ENCODE results near the gene CD40LG.

Gene CD40LG

DNA sequence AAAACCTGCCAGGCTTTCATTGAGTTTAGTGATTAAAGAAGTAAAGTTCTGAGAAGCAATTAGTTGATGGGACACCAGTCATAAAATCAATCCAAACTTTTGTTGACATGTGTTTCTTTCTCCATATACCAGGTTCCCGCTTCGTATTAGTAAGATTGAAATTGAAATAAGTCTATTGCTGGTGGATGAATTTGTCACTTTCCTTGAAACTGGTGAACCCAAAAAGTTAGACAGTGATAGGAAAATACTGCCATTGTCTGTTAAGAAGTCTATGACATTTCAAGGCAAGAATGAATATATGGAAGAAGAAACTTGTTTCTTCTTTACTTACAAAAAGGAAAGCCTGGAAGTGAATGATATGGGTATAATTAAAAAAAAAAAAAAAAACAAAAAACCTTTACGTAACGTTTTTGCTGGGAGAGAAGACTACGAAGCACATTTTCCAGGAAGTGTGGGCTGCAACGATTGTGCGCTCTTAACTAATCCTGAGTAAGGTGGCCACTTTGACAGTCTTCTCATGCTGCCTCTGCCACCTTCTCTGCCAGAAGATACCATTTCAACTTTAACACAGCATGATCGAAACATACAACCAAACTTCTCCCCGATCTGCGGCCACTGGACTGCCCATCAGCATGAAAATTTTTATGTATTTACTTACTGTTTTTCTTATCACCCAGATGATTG is at the start of gene CD40LG:
CD40LG (plus strand) TSS at position 482 of the 684 bp plus-strand sequence; CDS start at position 573, 91 bp downstream.
- DNase-seq (ENCODE audit: low read depth in 2 of 3, low spot score in 2 of 3) = no peak

DNA sequence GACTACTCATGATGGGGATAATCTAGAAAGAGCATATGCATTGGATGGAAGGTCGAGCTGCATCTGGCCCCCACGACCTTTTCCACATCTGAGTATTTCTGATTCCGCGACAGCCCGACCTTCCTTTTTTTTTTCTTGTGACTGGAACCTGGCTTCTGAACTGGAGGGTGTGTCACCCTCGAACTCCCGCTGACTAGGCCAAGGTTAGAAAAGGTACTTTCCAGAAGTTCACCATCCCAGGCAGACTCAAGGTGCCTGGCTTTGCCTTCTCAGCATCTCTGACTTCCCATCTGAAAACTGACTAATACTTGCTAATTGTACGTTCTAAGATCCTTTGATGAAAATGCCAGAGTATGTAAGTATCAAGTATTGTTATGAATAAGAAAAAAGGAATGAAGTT is 49.3 kb upstream of the CD40LG start:
- DNase-seq (ENCODE audit: low read depth in 2 of 3, low spot score in 2 of 3) = no peak

DNA sequence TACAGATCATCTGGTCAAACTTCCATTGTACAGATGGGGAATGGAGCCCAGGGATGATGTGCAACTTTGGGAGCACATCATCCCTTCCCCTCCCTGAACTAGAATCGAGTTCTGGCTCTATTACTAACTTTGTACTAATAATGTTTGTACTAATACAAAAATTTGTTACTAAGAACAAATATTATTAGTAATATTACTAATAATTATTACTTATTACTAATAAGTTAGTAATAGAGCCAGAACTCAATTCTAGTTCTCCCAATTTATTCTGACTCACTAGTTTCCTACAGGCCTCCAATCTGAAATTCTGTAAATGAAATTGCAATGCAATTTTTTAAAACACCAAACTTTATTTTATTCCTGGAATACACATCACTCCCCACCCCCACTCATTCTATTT is 47.9 kb upstream of the CD40LG start:
- DNase-seq (ENCODE audit: low read depth in 2 of 3, low spot score in 2 of 3) = no peak

DNA sequence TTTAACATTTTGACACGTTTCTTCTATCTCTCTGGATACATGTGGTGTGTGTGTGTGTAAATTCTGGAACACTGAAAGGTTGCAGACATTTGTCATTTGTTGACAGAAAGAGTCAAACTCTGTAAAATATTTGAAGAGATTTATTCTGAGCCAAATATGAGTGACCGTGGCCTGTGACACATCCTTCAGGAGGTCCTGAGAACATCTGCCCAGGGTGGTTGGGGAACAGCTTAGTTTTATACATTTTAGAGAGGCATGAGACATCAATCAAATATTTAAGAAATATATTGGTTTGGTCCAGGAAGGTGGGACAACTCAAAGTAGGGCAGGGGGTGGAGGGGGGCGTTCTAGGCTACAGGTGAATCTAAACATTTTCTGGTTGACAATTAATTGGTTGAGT is 40.7 kb upstream of the CD40LG start:
- no peak for DNase-seq (ENCODE audit: low read depth in 2 of 3, low spot score in 2 of 3)

DNA sequence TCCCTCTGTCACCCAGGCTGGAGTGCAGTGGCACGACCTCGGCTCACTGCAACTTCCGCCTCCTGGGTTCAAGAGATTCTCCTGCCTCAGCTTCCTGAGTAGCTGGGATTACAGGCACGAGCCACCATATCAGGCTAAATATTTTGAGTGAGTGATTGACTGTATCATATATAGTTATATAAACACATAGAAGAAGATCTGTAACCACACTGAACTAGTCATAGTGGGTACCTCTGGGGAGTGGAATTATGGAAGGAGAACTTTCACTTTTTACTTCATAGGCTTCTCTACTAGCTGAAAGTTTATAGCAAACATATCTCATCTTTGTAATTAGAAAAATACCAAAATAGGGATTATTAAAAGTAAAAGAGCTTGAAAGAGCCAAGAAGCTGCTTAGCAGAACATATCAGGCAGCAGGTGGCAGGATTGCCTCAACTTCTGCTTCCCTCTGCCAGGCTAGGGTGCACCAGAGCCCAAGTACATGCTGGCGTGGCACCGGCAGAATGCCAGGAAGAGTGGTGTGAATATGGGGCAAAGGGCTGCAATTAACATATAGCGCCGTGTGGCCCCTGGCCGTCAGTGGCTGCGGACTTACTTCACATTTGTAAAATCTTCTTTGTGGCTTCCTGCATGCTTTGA is 39.5 kb upstream of the CD40LG start:
- no peak for DNase-seq (ENCODE audit: low read depth in 2 of 3, low spot score in 2 of 3)

DNA sequence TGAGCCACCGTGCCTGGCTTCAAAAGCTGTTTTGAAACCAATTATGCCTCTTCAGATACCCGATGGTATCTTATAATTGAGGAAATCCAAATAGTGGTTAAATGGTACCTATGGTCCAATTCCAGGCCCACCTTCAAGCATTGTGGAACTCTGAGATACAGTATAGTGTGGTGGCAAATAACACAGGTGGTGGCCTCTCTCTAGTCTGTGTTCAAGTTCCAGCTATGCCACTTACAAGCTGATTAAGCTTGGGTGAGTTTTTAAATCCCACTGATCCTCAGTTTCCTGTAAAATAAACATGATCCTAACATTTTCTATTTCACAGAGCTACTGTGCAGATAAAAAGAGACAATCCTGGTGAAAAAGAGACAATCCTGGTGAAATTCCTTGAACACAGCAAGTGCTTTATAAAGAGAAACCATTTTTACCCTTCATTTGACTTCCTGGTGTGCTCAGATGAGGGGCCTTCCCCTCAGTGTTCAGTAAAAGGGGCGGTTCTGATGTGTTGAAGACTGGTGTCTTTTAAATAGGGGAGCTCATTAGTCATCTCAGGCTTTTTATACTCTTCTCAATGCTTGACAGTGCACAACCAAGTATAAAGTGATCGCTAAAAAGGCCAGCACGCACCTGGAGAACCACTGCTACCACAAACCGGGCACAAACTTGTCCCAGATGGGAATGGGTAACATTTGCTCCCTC is 30.8 kb upstream of the CD40LG start:
- no peak for DNase-seq (ENCODE audit: low read depth in 2 of 3, low spot score in 2 of 3)

DNA sequence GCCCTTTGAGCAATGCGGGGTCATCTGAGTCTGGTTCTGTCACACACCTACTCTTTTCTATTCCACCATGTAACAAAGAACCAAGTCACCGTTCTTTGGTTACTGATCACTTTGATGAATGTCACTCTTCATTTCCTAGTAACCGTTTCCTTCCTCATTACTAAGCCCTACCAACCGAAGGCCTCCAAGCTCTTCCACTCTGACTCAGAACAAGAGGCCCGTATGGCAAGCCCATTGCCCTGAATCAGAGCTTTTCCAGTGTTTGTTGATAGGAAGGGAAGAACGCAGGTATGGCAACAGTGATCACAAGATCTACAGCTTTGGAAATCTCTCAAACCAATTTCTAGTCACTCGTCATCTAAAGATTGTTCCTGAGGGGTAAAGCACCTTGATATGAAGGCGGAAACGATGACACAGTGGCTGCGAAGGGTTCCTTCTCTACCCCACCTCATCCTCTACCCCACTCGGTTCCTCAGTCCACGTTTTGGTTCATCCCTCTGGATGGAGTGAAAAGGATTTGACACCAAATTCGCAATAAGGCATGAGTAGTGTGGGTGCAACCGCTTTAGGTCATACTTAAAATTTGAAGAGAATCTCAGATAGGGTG is 28.0 kb upstream of the CD40LG start:
- DNase-seq (ENCODE audit: low read depth in 2 of 3, low spot score in 2 of 3) = no peak

DNA sequence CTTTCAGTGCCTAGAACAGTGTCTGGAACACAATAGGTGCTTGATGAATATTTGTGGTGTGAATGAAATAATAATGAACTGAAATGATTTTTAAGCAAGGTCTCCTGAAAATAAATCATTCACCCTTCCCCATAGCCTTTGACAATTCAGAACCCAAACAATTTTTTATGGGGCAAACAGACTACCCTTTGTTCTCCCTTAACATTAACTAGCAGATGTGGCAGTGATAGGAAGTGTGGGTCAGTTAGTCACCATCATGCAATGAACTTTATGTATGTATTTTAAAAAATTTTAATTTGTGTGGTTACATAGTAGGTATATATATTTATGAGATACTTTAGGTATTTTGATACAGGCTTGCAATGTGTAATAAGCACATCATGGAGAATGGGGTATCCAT is 27.2 kb upstream of the CD40LG start:
- no peak for DNase-seq (ENCODE audit: low read depth in 2 of 3, low spot score in 2 of 3)

DNA sequence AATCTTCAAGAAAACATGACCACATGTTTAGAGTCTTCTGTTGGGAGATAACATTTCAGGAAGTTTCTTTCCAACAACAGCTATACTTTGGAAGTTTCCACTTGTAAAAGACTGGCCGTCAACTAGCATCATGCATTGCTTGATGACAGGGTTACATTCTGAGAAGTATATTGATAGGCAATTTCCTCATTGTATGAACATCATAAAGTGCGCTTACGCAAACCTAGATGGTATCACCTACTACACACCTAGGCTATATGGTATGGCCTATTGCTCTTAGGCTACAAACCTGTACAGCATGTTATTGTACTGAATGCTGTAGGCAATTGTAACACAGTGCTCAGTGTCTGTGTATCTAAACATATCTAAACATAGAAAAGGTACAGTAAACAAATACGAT is 25.4 kb upstream of the CD40LG start:
- DNase-seq (ENCODE audit: low read depth in 2 of 3, low spot score in 2 of 3) = no peak

DNA sequence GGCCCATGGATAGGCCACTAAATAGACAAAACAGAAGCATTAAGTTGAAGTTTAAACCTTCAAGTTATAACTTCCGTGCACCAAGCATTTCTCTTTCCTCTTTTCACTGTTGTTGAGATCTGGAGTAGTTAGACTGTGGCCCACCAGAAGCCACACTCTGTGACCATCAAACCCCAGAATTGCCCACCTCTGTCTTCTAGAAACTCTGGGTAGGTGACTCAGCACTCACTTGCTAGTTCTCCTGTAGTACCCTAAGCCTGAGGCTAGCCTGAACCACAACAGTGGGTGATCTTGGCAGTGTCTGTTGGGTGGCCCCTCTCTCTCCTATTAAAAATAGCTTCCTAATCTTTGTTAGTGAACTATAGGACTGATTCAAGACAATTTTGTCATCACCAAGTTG is 24.6 kb upstream of the CD40LG start:
- DNase-seq (ENCODE audit: low read depth in 2 of 3, low spot score in 2 of 3) = peak in 1 of 3 experiments; percentile 10

DNA sequence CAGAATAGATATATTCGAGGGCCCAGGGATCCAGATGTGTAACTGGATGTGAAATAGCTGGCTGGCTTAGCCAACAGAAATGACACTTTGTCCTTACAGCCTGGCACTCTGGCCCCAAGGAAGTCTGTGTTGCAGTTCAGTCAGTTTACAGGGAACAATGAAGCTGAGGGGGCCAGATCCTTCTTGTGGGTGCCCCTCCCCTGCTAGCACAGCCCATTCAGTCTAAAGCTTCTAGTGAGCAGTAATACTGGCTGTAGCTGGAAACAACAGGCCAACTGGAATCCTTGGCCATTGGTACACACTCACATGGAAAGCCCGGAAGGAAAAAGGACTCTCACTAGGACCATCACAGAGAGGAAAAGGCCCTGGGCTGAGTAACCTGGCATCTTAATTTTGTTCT is 22.7 kb upstream of the CD40LG start:
- DNase-seq (ENCODE audit: low read depth in 2 of 3, low spot score in 2 of 3) = no peak

DNA sequence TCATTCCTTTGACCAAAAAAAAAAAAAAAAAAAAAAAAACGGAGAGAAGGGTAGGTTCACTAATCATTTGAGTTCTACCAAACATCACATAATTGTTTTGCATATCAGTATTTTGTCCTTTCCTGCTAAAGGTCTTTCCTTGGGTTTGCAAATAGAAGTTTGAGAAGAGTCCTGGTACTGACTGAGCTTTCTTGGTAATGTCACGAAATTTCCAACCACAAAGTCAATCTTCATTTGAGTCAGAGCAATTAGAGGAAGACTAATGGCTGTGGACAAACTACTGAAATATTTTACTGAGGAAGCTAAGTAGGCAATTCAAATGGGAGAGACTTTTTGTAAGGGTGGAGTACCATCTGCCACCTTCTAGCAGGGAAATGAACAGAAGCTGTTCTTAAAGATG is 21.7 kb upstream of the CD40LG start:
- no peak for DNase-seq (ENCODE audit: low read depth in 2 of 3, low spot score in 2 of 3)

DNA sequence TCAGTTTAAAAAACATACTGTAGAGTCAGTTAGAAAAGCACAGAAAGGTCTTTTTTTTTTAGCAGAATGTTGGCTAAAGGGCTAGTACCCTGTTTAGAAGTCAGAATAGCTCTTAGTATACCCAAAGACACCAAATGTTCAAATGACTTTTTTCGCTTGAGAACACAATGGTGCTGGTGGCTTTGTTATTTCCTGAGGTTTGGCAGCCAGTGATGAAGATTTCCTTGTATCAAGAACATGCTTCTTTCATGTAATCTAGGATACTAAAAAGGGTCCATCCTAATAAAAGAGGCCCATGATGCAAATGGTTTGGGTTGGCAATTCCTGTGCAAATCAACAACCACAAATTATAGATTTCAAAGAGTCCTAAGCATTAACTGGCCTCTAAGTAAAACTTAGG is 21.1 kb upstream of the CD40LG start:
- DNase-seq (ENCODE audit: low read depth in 2 of 3, low spot score in 2 of 3) = no peak

DNA sequence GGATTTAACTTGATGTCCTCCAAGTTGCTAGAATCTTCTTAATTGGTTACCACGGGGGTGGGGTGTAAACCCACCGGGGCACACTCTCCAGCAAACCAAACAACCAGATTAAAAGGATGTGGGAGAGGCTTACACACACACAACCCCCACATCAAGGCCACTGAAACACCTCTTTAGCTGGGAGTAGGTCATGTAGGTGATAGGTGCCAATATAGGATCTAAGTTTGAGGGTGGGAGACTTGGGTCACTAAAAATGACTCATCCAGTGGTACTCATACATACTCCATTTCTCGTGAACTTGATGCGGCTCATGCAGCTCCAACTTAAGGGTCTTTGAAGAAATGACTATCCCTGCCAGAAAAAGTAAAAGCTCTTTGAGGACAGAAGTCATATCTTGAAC is 20.5 kb upstream of the CD40LG start:
- DNase-seq (ENCODE audit: low read depth in 2 of 3, low spot score in 2 of 3) = no peak

DNA sequence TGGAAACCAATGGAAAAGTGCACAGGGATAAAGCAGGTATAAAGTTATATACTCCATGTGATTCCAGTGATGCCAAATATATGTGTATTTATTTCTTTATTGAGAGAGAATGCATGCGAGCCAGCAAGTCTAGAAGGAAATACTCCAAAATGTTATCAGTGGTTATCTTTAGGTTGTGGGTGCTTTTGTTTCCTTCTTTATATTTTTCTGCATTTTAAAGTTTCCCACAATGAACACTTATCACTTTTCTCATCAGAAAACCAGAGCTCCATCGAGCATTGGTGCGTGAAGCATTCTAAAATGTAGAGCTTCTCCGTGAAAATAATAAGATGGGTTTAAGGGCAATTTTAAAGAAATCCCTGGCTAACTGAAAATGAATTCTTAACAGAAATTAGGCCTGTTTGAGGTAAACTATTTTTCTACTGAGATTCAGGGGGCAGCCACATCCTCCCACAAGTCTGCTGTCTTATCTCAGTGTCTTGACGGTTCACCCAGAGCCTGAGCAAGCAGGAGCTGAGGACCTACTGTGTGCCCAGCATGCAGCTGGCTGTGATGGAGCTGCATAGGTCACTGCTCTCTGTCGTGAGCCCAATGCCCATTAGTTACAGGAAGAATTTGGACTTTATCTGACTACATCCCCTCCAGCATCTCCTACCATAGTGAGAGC is 18.7 kb upstream of the CD40LG start:
- no peak for DNase-seq (ENCODE audit: low read depth in 2 of 3, low spot score in 2 of 3)

DNA sequence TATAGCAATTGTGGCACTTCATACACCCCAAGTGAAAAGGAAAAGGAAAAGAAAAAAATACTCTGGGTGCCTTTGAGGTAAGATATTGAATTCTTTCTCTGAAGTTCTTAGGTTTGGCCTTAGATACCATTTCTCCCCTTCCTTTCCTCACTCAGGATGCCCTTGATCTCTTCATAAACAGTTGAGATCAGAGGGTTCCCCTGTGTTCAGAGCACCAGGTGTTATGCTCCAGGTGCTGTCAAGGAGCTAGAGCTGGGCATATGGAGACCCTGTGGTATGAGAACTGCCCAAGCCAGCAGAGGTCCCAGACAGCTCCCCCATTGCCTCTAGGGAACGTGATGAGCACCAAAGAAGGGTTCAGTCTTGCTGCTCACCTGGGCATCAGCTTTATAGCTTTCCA is 17.1 kb upstream of the CD40LG start:
- DNase-seq (ENCODE audit: low read depth in 2 of 3, low spot score in 2 of 3) = no peak

DNA sequence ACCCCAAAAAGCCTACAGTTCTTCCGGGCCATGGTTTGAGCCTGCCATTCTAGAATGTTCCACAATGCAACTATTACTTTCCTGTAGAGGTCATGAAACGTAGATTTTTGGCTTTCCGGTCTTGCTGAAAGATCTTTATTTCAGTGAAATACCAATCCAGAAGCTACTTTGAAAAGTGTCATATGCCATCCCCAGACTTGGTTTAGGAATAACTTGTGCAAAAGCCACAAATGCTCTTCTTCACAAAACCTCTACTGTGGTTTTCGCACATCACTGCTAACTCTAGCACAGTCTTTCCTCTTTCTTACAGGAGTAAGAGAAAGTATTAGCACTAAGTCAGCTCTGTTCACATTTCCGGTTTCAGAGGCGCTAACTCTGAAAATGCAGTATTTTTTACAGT is 12.7 kb upstream of the CD40LG start:
- no peak for DNase-seq (ENCODE audit: low read depth in 2 of 3, low spot score in 2 of 3)

DNA sequence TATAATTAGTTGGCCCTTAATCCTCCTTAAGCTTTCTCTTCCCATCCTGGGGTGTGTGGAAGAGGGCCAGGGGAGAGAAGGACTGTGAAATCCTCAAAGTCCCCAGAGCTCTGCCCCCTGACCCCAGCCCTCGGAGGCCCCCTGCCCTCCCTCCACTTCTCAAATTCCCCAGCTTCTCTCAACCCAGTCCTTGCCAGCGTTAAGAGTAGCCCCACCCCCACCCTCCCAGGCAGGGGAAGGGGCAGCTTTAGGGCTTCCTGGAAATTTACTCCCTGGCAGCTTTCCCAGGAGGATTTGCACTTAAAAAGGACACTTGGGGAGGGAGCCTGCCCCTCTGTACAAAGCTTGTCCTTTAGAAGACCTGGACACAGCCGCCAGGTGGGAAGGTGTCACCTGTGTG is 11.8 kb upstream of the CD40LG start:
- DNase-seq (ENCODE audit: low read depth in 2 of 3, low spot score in 2 of 3) = no peak

DNA sequence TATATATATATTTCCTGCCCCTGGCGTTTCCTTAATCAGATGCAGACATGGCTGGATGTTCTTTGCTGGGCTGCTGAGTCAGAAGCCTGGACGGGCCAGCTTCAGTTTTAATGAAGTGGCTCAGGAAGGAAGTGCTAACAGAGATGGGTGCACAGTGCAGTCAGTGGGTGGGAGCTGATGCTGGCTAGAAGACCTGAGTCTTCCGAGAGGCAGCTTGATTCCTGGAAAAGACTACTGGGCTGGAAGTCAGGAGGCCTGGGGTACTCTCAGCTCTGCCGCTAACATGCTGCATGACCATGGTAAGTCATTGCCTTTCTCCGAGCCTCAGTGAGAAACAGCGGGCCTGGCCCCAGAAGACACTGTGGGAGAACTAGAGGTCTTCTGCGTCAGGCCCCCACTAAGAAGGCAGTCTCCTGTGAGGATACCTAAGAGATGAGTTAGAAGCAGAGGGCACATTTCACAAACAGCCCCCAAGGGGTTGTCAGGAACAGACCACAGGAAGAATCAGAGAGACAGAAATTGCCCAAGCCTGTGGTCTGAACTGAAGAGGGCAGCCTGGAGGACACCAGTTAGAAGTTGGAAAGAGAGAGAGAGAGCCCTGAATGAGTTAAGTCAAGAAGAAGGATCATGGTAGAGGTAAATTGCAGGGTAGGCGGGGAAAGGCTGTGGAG is 8.3 kb upstream of the CD40LG start:
- DNase-seq (ENCODE audit: low read depth in 2 of 3, low spot score in 2 of 3) = no peak

DNA sequence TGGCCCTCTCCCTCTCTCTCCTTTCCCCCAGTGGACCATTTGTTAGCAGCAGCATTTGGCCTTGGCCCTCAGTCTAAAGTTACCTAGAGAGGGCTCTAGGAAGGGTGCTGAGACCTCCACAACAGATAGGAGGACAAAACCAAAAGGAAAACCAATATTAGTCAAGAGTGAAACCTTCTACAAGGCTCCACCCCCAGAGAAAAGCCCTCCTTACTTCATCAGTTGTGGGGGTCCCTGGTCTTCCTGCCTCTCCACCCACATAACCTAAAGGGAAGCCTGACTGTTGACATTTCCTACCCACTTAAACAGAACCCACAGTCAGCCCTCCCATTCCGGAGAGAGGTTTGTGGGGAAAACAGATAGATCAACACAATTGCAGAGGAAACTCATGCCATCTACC is 4.7 kb upstream of the CD40LG start:
- DNase-seq (ENCODE audit: low read depth in 2 of 3, low spot score in 2 of 3) = no peak

DNA sequence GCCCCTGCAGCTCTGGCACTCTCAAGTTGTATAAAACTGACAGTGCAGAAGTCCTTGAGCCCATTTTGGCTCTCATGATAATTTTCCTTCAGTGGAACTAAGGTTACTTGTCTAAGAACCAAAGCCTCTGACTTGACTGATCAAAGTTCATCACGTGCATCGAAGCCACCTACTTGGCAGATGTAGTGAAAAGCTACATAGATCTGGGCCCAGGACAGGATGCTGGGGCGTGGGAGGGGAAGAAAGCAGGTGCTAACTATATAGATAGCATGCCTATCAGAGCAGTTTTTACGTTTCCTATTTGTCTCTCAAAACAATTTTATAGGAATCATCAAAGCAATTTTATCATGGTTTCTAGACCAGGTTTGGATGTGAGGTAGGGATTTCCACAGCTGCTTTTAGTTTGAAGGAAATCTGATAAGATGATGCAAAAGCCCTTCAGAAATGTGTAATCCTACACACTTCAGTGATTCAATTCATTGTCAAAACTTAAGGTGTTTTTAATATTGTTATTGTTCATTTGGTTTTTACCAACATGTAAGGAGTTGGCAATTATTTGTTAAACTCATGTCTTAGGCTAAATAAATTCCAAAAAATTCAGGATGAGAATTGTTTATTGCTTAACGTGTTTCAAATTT is 1.2 kb upstream of the CD40LG start:
- DNase-seq (ENCODE audit: low read depth in 2 of 3, low spot score in 2 of 3) = no peak

Data from activated CD8-positive, alpha-beta memory T cell treated with anti-CD3 and anti-CD28 coated beads for 48 hours (primary cell).